Panc1 (cell line): ENCODE results near the gene CDH15.

Source experiments
- CTCF ChIP-seq: fragments of 450-650 bp; IDR thresholded peaks from 2 replicates; pipeline ENCODE4 v1.5.1; 2017; ENCODE audit warnings: mild to moderate bottlenecking
- POLR2AphosphoS5 ChIP-seq: IDR thresholded peaks from 2 replicates; pipeline ENCODE4 v1.6.1; 2012; ENCODE audit warnings: mild to moderate bottlenecking, low read depth, low read length, moderate library complexity

DNA sequence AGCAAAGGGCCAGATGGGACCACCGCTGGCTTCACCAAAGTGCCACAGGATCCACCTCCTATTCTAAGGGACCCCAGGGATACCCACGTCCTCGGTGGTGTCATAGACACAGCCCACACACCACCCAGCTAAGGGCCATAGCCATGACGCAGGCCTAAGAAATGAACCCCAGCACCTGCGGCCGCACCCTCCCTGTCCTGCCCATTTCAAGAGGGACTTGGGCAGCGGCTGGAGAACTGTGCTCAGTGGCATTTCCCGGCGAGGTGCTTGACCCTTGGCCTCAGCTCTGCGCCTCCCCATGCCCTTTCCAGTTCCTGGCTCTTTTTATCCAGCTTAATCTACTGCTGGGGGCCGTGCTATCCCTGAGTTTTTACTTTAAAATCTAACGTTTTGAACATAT is 73.2 kb downstream of the CDH15 start:
- TF ChIP-seq CTCF (no peak), POLR2AphosphoS5 (no peak)
